Peyer's patch (tissue), 4 donors: Measurements from ENCODE around the gene ATXN2L. TPM values are rescaled to one million over a fixed set of nuclear protein-coding genes. Genes with fewer than 3 reads are reported as not detected.

ENCODE experiments used
- DNase-seq, 3 donors: peaks; one replicate each; pipeline ENCODE4 v3.0.0-alpha.2; 2017 to 2019
- H3K27ac ChIP-seq, 4 donors: fragments of 200-600 bp; sonication (generic); one replicate each; pipeline ENCODE4 v1.5.1; 2016 to 2019
- H3K27me3 ChIP-seq, 2 donors: fragments of 200-600 bp; sonication (generic); one replicate each; pipeline ENCODE4 v1.5.1; 2019
- H3K36me3 ChIP-seq, 3 donors: fragments of 200-600 bp; sonication (generic); one replicate each; pipeline ENCODE4 v1.5.1; 2016 to 2019
- H3K4me1 ChIP-seq, 4 donors: fragments of 200-600 bp; sonication (generic); one replicate each; pipeline ENCODE4 v1.5.1; 2016 to 2019
- H3K4me3 ChIP-seq, 4 donors: fragments of 200-600 bp; sonication (generic); 1 replicate in 3 of 4; 2 replicates in 1 of 4; pipeline ENCODE4 v1.5.1; 2016 to 2019; ENCODE audit warnings: mild to moderate bottlenecking in 1 of 4
- H3K9me3 ChIP-seq, 4 donors: fragments of 200-600 bp; sonication (generic); one replicate each; pipeline ENCODE4 v1.5.1; 2016 to 2019; ENCODE audit warnings: mild to moderate bottlenecking in 1 of 4
- POLR2A ChIP-seq, 2 donors: fragments of 450-650 bp; IDR thresholded peaks; one replicate each; pipeline ENCODE4 v1.5.1; 2017; ENCODE audit warnings: antibody characterized with exemption in 2 of 2, mild to moderate bottlenecking in 2 of 2, moderate library complexity in 2 of 2
- total RNA-seq, 4 donors: library from RNA; depleted of rRNA; stranded (reverse); fragments of >200 nt; gene quantifications; one replicate each; pipeline ENCODE4 v1.1.0, GENCODE V29; 2016
- TF ChIP-seq, protein P1 (sequence below), 6 experiments: fragments of 450-650 bp in 4 of 6; fragments of 200-600 bp in 2 of 6; sonication (generic) in 1 of 6; IDR thresholded peaks; one replicate each; pipeline ENCODE4 v1.5.1; 2017 to 2019; ENCODE audit warnings: antibody characterized with exemption in 6 of 6, mild to moderate bottlenecking in 3 of 6, moderate library complexity in 1 of 6

The ATXN2L gene
- total RNA-seq, 4 donors from 2014 or later: 93.9 to 208 (median 160) TPM

DNA sequence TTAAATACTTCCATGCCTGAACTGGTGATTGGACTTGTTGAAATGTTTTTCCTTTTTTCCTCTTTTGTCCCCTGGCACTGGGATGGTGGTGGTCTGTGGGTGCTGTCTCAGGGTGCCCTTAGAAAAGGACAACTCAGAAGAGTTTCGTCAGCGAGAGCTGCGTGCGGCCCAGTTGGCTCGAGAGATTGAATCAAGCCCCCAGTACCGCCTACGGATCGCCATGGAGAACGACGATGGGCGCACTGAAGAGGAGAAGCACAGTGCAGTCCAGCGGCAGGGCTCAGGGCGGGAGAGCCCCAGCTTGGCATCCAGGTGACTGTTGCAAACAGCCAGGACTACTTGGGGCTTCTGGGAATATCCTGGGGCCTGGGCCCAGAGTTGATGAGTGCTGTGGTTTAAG, 6.9 kb downstream of the ATXN2L start:
- peaks cover 0 to 10% (median 4%) of the 10 kb centered on the region in 4 donors for H3K4me1 ChIP-seq
- no peak for TF ChIP-seq POLR2A (IDR thresholded peaks at IDR 0.05)
- TF ChIP-seq, protein P1, sequence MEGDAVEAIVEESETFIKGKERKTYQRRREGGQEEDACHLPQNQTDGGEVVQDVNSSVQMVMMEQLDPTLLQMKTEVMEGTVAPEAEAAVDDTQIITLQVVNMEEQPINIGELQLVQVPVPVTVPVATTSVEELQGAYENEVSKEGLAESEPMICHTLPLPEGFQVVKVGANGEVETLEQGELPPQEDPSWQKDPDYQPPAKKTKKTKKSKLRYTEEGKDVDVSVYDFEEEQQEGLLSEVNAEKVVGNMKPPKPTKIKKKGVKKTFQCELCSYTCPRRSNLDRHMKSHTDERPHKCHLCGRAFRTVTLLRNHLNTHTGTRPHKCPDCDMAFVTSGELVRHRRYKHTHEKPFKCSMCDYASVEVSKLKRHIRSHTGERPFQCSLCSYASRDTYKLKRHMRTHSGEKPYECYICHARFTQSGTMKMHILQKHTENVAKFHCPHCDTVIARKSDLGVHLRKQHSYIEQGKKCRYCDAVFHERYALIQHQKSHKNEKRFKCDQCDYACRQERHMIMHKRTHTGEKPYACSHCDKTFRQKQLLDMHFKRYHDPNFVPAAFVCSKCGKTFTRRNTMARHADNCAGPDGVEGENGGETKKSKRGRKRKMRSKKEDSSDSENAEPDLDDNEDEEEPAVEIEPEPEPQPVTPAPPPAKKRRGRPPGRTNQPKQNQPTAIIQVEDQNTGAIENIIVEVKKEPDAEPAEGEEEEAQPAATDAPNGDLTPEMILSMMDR (IDR thresholded peaks at IDR 0.05): no peak
- H3K9me3 ChIP-seq: no peaks in the 10 kb centered on the region
- no peaks in the 10 kb centered on the region for H3K27me3 ChIP-seq
- no peak overlapping the region for H3K27ac ChIP-seq
- no peak for DNase-seq
- H3K4me3 ChIP-seq: no peak overlapping the region
- peaks cover 0 to 93% (median 4%) of the 10 kb centered on the region in 3 donors for H3K36me3 ChIP-seq

DNA sequence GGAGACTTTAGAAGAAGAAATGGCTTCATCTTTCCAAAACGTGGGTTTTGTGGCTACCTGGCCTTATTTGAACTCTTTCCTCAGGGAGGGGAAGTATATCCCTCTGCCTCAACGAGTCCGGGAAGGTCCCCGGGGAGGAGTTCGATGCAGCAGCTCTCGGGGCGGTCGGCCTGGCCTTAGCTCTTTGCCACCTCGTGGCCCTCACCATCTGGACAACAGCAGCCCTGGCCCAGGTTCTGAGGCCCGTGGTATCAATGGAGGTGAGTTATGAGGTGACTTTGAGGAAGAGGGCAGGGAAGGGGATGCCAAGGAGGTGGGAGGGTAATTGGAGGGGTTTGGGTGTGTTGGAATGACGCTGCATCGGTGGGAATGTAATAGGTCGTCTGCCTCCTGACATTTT, 7.7 kb downstream of the ATXN2L start:
- no peak for DNase-seq
- Histone ChIP-seq H3K9me3 (no peaks in the 10 kb centered on the region), H3K4me3 (no peak overlapping the region), H3K27me3 (no peaks in the 10 kb centered on the region), H3K4me1 (peaks cover 0 to 4% (median 2%) of the 10 kb centered on the region in 4 donors), H3K36me3 (peaks cover 0 to 99% (median 4%) of the 10 kb centered on the region in 3 donors), H3K27ac (no peak overlapping the region)
- TF ChIP-seq POLR2A (IDR thresholded peaks at IDR 0.05): no peak
- TF ChIP-seq, protein P1 (IDR thresholded peaks at IDR 0.05): no peak

DNA sequence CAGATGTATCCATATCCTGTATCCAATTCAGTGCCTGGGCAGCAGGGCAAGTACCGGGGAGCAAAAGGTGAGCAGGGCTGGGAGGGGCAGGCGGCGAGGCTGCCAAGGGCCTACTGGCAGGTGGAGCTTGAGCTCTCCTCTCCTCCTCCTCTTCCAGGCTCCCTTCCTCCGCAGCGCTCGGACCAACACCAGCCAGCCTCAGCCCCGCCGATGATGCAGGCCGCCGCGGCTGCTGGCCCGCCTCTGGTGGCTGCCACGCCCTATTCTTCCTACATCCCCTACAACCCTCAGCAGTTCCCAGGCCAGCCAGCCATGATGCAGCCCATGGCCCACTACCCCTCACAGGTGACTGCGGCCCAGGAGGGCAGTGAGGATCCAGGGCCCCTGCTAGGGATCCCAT, 11.6 kb downstream of the ATXN2L start:
- no peaks in the 10 kb centered on the region for H3K27me3 ChIP-seq
- no peak for DNase-seq
- H3K4me1 ChIP-seq: no peaks in the 10 kb centered on the region
- H3K9me3 ChIP-seq: no peaks in the 10 kb centered on the region
- no peak overlapping the region for H3K27ac ChIP-seq
- no peak overlapping the region for H3K4me3 ChIP-seq
- TF ChIP-seq, protein P1 (IDR thresholded peaks at IDR 0.05): no peak
- TF ChIP-seq POLR2A (IDR thresholded peaks at IDR 0.05): no peak
- H3K36me3 ChIP-seq: peaks cover 0 to 89% (median 4%) of the 10 kb centered on the region in 3 donors

DNA sequence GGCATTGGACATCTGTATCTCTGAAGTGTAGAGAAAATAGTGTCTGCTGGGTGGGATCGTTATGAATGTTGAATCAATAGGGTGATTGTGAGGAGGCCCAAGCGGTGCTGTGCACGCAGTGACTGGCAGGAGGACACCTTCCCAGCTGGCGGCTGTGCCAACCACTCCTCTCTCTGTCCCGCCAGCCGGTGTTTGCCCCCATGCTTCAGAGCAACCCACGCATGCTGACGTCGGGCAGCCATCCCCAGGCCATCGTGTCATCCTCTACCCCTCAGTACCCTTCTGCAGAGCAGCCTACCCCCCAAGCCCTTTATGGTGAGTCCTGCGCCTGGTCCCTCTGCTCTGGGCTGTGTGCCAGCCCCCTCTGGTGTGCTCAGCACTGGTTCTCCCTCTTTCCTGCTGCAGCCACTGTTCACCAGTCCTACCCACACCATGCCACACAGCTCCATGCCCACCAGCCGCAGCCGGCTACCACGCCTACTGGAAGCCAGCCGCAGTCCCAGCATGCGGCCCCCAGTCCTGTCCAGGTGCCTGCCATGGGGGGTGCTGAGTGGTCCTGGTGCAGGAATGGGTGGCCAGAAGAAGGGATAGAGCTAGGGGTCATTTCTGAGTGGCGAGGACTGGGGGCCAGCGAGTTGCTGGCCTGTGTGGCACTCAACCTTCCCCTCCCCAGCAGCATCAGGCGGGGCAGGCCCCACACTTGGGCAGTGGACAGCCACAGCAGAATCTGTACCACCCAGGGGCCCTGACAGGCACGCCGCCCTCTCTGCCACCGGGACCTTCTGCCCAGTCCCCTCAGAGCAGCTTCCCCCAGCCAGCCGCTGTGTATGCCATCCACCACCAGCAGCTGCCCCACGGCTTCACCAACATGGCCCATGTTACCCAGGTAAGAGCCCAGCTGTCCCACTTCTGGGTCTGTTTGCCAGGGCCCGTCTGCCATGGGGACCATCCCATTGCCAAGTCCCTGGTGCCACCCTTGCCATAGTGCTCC, 12.4 kb downstream of the ATXN2L start:
- H3K27me3 ChIP-seq: no peaks in the 10 kb centered on the region
- DNase-seq: no peak
- peaks cover 0 to 80% (median 4%) of the 10 kb centered on the region in 3 donors for H3K36me3 ChIP-seq
- TF ChIP-seq POLR2A (IDR thresholded peaks at IDR 0.05): no peak
- TF ChIP-seq, protein P1 (IDR thresholded peaks at IDR 0.05): no peak
- H3K4me3 ChIP-seq: no peak overlapping the region
- H3K9me3 ChIP-seq: no peaks in the 10 kb centered on the region
- no peak overlapping the region for H3K27ac ChIP-seq
- H3K4me1 ChIP-seq: no peaks in the 10 kb centered on the region

DNA sequence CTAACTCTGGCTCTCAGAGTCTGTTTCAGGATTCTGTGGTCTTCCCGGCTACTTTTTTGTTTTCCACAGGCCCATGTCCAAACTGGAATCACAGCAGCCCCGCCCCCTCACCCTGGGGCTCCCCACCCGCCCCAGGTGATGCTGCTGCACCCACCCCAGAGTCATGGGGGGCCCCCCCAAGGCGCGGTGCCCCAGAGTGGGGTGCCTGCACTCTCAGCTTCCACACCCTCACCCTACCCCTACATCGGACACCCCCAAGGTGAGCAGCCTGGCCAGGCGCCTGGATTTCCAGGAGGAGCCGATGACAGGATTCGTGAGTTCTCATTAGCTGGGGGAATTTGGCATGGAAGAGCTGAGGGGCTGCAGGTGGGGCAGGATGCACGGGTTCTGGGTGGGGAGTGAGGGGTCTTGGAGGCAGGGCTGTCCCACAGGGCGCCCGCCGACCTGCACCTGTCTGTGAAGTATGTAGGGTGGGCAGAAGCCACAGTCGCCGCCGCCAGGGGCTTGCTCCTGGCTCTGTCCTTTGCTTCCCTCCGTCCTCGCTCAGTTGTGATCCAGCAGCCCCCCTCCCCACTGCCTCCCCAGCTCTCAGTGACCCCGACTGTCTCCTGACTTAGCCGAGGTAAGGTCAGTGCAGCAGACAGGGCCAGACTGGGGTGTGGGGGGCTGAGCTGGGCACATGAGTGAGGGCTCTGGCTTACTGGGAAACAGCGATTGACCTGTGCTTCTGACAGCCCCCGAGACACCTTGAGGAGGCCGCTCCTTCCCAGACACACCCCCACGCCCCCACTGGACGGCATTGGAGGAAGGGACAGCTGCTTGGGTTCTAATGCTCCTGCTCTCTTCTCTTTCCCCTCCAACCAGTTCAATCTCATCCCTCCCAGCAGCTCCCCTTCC, 13.3 kb downstream of the ATXN2L start:
- H3K36me3 ChIP-seq: peaks cover 0 to 74% (median 4%) of the 10 kb centered on the region in 3 donors
- no peak overlapping the region for H3K27ac ChIP-seq
- no peaks in the 10 kb centered on the region for H3K9me3 ChIP-seq
- DNase-seq: no peak
- no peak overlapping the region for H3K4me3 ChIP-seq
- no peaks in the 10 kb centered on the region for H3K4me1 ChIP-seq
- H3K27me3 ChIP-seq: no peaks in the 10 kb centered on the region
- TF ChIP-seq, protein P1 (IDR thresholded peaks at IDR 0.05): no peak
- no peak for TF ChIP-seq POLR2A (IDR thresholded peaks at IDR 0.05)
